ENCODE results near the gene CSNK1A1. TPM values are rescaled to one million over a fixed set of nuclear protein-coding genes. Genes with fewer than 3 reads are reported as not detected.

Gene CSNK1A1
- total RNA-seq: 438 and 439 TPM in 2 replicates

DNA sequence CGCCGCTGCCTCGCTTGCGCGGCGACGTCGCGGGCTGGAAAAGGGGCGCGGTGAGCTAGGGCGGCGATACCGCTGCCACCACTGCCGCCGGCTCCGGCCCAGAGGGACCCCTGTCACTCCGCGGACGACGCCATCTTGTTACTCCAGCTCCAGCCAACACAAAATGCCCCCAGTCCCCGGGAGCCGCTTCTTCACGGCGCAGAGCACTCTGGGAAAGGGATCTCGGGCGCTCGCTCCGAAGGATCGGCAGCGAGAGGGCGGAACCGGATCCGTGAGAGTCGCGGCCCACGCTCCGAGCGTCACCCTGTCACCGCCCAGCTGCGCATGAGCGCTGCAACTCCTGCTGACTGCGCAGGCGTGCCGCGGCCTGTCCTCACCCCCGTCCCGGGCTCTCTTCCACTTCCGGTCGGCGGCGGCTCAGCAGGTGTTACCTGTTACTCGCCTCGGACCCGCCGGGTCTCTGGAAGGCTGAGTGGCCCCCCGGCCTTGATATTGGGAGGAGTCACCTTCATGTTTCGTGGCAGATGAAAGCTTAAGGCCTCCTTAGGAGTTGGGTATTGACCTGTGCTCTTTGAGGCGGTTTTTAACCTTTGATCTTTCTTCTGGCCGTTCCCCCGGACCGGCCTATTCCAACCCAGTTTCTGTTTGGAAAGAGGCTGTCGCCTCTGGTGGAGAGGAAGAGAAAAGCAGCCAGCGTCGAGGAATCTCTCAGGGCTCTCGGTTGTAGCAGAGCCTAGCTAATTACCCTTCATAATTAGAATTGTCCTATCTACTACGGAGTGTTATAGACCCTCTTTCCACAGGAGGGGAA, at the start of gene CSNK1A1:
CSNK1A1 (minus strand) TSS at position 213 of the 811 bp plus-strand sequence. CDS start 475 bp downstream, outside the sequence.

DNA sequence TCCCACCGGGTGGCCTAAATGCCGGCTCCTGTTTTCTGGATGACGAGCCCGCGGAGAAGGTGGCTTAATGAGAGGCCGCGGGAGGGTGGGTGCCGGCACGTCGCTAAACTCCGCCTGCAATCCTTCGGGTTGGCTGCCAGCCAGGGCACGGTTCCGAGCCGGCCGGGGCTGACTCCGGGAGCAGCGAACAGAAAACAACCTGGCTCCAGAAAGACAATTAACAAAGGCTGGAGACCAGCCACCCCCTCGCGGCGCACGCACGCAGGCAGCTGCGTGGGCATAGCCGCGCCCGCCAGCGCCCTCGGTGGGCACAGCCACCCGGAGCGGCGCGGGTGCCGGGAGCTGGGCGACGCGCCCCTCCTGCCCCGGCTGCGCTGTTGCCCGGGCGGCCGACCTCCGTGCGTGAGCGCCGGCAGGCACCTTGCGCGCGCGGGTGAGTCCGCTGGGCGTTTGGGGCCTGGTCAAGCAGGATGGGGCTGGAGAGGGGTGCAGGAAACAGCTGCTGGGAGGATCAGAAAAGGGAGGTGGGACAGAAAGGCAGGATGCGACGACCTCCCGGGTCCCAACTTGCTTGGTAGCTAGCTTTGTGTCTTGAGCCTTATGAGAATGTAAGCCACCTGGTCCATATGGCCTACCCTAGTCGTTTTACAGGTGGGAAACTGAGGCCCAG, 30.1 kb upstream of the CSNK1A1 start, which contains the start of gene ARHGEF37:
ARHGEF37 (plus strand) TSS at position 307 of the 670 bp plus-strand sequence. CDS start 16,272 bp downstream, outside the sequence.

Other genes with a start within 250 kb of the CSNK1A1 start
- 15.8 and 17.8 TPM in 2 replicates for gene GRPEL2, start 205.9 kb downstream of the CSNK1A1 start, total RNA-seq
- 6.5 and 9.1 TPM in 2 replicates for gene PCYOX1L, start 193.4 kb downstream of the CSNK1A1 start, total RNA-seq
- gene IL17B, start 172.1 kb downstream of the CSNK1A1 start, total RNA-seq: 0.28 TPM in 1 of 2 replicates, not detected in the other
- gene ARHGEF37, start 30.1 kb upstream of the CSNK1A1 start, total RNA-seq: 0.57 and 2.4 TPM in 2 replicates
- 0.14 and 0.28 TPM in 2 replicates for gene PPARGC1B, start 178.9 kb upstream of the CSNK1A1 start, total RNA-seq